Measurements from ENCODE around the gene CCNH.

CCNH gene

DNA sequence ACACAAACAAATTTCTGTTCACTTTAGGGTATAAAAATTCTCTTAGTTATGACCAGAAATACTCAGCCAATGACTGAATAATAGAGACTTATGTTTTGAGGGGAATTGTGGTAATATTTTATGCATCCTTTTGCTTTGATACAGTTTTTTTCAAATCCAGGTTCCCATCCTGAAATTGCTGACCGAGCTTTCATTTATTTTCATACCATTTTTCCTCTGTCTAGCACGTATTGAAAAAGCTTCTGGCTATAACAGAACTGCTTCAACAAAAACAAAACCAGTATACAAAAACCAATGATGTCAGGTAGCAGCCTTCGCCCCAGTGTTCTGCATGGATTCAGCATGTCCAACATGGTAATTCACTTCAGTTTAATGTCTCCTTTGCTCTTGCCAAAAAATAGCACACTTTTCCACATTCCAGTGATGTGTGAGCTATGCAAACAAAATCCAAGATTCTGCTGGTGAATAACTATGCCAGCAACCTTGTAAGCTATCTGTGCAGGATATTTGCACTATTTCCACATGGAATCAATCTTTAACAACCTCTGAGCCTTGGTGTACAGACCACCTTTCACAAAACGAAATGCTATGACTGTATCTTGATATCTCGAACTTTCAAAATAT is 22.0 kb downstream of the CCNH start:
- H3K4me1 ChIP-seq (ENCODE audit: low read depth, poor library complexity, severe bottlenecking) = peaks cover 48% of the 10 kb centered on the region
- peaks cover 16% of the 10 kb centered on the region for H3K36me3 ChIP-seq (ENCODE audit: insufficient read depth)
- TF ChIP-seq, protein P1, sequence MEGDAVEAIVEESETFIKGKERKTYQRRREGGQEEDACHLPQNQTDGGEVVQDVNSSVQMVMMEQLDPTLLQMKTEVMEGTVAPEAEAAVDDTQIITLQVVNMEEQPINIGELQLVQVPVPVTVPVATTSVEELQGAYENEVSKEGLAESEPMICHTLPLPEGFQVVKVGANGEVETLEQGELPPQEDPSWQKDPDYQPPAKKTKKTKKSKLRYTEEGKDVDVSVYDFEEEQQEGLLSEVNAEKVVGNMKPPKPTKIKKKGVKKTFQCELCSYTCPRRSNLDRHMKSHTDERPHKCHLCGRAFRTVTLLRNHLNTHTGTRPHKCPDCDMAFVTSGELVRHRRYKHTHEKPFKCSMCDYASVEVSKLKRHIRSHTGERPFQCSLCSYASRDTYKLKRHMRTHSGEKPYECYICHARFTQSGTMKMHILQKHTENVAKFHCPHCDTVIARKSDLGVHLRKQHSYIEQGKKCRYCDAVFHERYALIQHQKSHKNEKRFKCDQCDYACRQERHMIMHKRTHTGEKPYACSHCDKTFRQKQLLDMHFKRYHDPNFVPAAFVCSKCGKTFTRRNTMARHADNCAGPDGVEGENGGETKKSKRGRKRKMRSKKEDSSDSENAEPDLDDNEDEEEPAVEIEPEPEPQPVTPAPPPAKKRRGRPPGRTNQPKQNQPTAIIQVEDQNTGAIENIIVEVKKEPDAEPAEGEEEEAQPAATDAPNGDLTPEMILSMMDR (conservative IDR thresholded peaks at IDR 0.05; ENCODE audit: low read depth, low read length) = no peak
- no peak overlapping the region for H3K4me3 ChIP-seq (IDR thresholded peaks at IDR 0.05; ENCODE audit: insufficient read depth, low read depth, low read length)
- H2AFZ ChIP-seq (ENCODE audit: low read depth) = no peak overlapping the region
- H3K27me3 ChIP-seq (ENCODE audit: insufficient read depth, low read depth) = no peaks in the 10 kb centered on the region
- H4K20me1 ChIP-seq (ENCODE audit: insufficient read depth) = no peaks in the 10 kb centered on the region
- H3K79me2 ChIP-seq (ENCODE audit: insufficient read depth, low read depth) = no peaks in the 10 kb centered on the region
- peak overlapping the region; percentile 36 for H3K27ac ChIP-seq
- H3K4me2 ChIP-seq = peak overlapping the region; percentile 46; the same call in 1 of the 2 replicates
- H3K9ac ChIP-seq = no peak overlapping the region

DNA sequence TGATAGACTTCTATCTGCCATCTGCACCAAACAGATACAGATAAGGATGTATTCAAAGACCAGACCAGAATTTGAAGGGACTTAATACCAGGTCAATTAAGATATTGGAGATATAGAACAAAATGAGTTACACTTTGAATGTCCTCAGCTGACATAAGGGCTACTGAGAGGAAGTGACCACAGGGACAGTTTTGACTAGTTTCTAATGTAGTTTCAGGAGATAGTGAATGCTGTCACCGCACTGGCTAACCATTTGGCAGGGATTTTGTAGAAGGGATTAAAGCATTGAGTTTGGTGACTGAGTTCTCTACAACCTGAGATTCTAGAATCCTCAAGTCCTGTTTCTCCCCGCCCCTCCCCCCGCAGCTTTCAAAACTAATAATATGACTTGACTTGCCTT is 22.7 kb downstream of the CCNH start:
- peaks cover 42% of the 10 kb centered on the region for H3K4me1 ChIP-seq (ENCODE audit: low read depth, poor library complexity, severe bottlenecking)
- TF ChIP-seq, protein P1 (conservative IDR thresholded peaks at IDR 0.05; ENCODE audit: low read depth, low read length) = no peak
- no peak overlapping the region for H3K4me3 ChIP-seq (IDR thresholded peaks at IDR 0.05; ENCODE audit: insufficient read depth, low read depth, low read length)
- H3K36me3 ChIP-seq (ENCODE audit: insufficient read depth) = peaks cover 16% of the 10 kb centered on the region
- H3K79me2 ChIP-seq (ENCODE audit: insufficient read depth, low read depth) = no peaks in the 10 kb centered on the region
- H3K27ac ChIP-seq = peak overlapping the region; percentile 36
- no peak overlapping the region for H3K9ac ChIP-seq
- H4K20me1 ChIP-seq (ENCODE audit: insufficient read depth) = no peaks in the 10 kb centered on the region
- H3K27me3 ChIP-seq (ENCODE audit: insufficient read depth, low read depth) = no peaks in the 10 kb centered on the region
- peak overlapping the region; percentile 46; the same call in 1 of the 2 replicates for H3K4me2 ChIP-seq
- H2AFZ ChIP-seq (ENCODE audit: low read depth) = no peak overlapping the region

DNA sequence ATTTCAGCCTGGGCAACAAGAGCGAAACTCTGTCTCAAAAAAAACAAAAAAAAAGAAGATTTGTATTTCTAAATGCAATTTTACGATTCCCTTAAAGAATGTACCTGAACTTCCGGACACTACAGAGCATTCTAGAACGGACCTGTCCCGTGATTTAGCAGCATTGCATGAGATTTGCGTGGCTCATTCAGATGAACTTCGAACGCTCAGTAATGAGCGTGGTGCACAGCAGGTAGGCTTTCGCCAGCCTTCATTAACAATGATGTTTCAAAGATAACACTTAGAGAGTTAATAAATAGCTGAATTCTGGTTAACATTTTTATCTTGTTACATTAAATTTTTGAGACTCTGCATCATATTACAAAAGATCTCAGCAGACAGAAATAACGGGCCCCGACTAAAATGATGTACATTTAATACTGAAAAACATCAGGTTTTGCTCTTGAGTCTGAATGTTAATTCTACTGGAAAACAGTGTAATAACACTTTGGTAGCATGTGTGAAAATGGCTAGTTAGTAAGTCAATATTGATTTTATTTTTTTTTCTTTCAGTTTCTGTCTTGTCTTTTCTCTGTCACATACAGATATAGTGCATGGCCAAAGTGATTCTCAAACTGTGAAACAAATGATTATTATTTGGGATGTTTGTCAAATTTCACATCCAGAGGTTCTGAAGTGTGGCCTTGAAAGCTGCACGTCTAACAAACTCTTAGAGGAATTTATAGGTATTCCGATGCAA is 23.3 kb downstream of the CCNH start:
- Histone ChIP-seq H3K4me3 (IDR thresholded peaks at IDR 0.05; ENCODE audit: insufficient read depth, low read depth, low read length) (no peak overlapping the region), H3K79me2 (ENCODE audit: insufficient read depth, low read depth) (no peaks in the 10 kb centered on the region), H4K20me1 (ENCODE audit: insufficient read depth) (no peaks in the 10 kb centered on the region), H3K27ac (peak overlapping the region; percentile 36), H2AFZ (ENCODE audit: low read depth) (no peak overlapping the region), H3K4me1 (ENCODE audit: low read depth, poor library complexity, severe bottlenecking) (peaks cover 36% of the 10 kb centered on the region), H3K27me3 (ENCODE audit: insufficient read depth, low read depth) (no peaks in the 10 kb centered on the region), H3K36me3 (ENCODE audit: insufficient read depth) (peaks cover 16% of the 10 kb centered on the region), H3K4me2 (peak overlapping the region; percentile 46; the same call in 1 of the 2 replicates), H3K9ac (no peak overlapping the region)
- TF ChIP-seq, protein P1 (conservative IDR thresholded peaks at IDR 0.05; ENCODE audit: low read depth, low read length) = no peak

DNA sequence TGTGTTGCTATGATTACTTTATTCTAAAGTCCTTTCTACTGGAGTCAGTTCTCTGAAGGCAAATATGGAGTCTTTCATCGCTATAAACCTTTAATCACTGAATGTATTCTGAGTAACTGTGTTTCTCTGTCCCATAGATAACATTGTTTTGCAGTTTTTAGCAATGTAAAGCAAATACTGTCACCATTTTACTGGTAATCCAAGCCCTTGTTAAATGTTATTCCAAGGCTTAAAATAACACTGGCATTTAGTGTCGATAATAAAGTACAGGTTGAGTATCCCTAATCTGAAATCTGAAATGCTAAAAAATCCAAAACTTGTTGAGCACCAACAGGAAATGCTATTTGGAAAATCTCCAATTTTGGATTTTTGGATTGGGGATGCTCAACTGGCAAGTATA is 24.6 kb downstream of the CCNH start:
- no peak overlapping the region for H2AFZ ChIP-seq (ENCODE audit: low read depth)
- H3K79me2 ChIP-seq (ENCODE audit: insufficient read depth, low read depth) = no peaks in the 10 kb centered on the region
- H3K4me3 ChIP-seq (IDR thresholded peaks at IDR 0.05; ENCODE audit: insufficient read depth, low read depth, low read length) = no peak overlapping the region
- TF ChIP-seq, protein P1 (conservative IDR thresholded peaks at IDR 0.05; ENCODE audit: low read depth, low read length) = no peak
- H3K36me3 ChIP-seq (ENCODE audit: insufficient read depth) = peaks cover 16% of the 10 kb centered on the region
- H4K20me1 ChIP-seq (ENCODE audit: insufficient read depth) = no peaks in the 10 kb centered on the region
- no peak overlapping the region for H3K9ac ChIP-seq
- H3K27me3 ChIP-seq (ENCODE audit: insufficient read depth, low read depth) = no peaks in the 10 kb centered on the region
- no peak overlapping the region for H3K27ac ChIP-seq
- H3K4me2 ChIP-seq = no peak overlapping the region
- peaks cover 35% of the 10 kb centered on the region for H3K4me1 ChIP-seq (ENCODE audit: low read depth, poor library complexity, severe bottlenecking)
